ENCODE data around the gene RASSF3.

RASSF3 gene

GRCh38 chr12:64731683-64732082, 121.4 kb downstream of the RASSF3 start:
- Histone ChIP-seq H3K4me1 (ENCODE audit: insufficient read depth, low read length, poor library complexity, severe bottlenecking) (peaks cover 17% of the 10 kb centered on the region), H3K36me3 (ENCODE audit: insufficient read depth, low read length) (peaks cover 24% of the 10 kb centered on the region; the same call in 1 of the 2 replicates)
- TF ChIP-seq EZH2phosphoT487 (IDR thresholded peaks at IDR 0.05; ENCODE audit: borderline replicate concordance) = no peak
- TF ChIP-seq CTCF (conservative IDR thresholded peaks at IDR 0.05; ENCODE audit: low read length) = no peak

GRCh38 chr12:64733857-64734256, 123.6 kb downstream of the RASSF3 start:
- Histone ChIP-seq H3K4me1 (ENCODE audit: insufficient read depth, low read length, poor library complexity, severe bottlenecking) (peaks cover 24% of the 10 kb centered on the region), H3K9me2 (replicated peaks; ENCODE audit: low read depth, low read length) (no peaks in the 10 kb centered on the region), H2AFZ (ENCODE audit: low read length) (no peak overlapping the region), H3K9me3 (ENCODE audit: insufficient read depth, low read depth, low read length) (no peaks in the 10 kb centered on the region), H3K79me2 (ENCODE audit: insufficient read depth, low read length) (no peaks in the 10 kb centered on the region), H3K9ac (ENCODE audit: low read depth, low read length, poor library complexity, severe bottlenecking) (no peak overlapping the region), H4K20me1 (ENCODE audit: insufficient read depth, low read length, poor library complexity, severe bottlenecking) (no peaks in the 10 kb centered on the region), H3K4me2 (ENCODE audit: low read depth, low read length, poor library complexity, severe bottlenecking) (no peak overlapping the region), H3K36me3 (ENCODE audit: insufficient read depth, low read length) (peaks cover 32% of the 10 kb centered on the region; the same call in 1 of the 2 replicates), H3F3A (ENCODE audit: low read depth) (no peaks in the 10 kb centered on the region; the same call in 1 of the 2 replicates), H3K27me3 (ENCODE audit: insufficient read depth, low read length, poor library complexity, severe bottlenecking) (no peaks in the 10 kb centered on the region), H3K4me3 (ENCODE audit: low read length, poor library complexity, severe bottlenecking) (no peak overlapping the region)
- no peak for TF ChIP-seq CTCF (conservative IDR thresholded peaks at IDR 0.05; ENCODE audit: low read length)
- no peak for TF ChIP-seq EZH2phosphoT487 (IDR thresholded peaks at IDR 0.05; ENCODE audit: borderline replicate concordance)

More at GRCh38 chr12:64731683-64732082, 121.4 kb downstream of the RASSF3 start:
- Histone ChIP-seq H3K9me2 (replicated peaks; ENCODE audit: low read depth, low read length) (no peaks in the 10 kb centered on the region), H3K4me2 (ENCODE audit: low read depth, low read length, poor library complexity, severe bottlenecking) (no peak overlapping the region), H3K9me3 (ENCODE audit: insufficient read depth, low read depth, low read length) (no peaks in the 10 kb centered on the region), H3K9ac (ENCODE audit: low read depth, low read length, poor library complexity, severe bottlenecking) (no peak overlapping the region), H3K27me3 (ENCODE audit: insufficient read depth, low read length, poor library complexity, severe bottlenecking) (no peaks in the 10 kb centered on the region), H4K20me1 (ENCODE audit: insufficient read depth, low read length, poor library complexity, severe bottlenecking) (no peaks in the 10 kb centered on the region), H2AFZ (ENCODE audit: low read length) (no peak overlapping the region), H3K79me2 (ENCODE audit: insufficient read depth, low read length) (no peaks in the 10 kb centered on the region), H3F3A (ENCODE audit: low read depth) (no peaks in the 10 kb centered on the region; the same call in 1 of the 2 replicates), H3K4me3 (ENCODE audit: low read length, poor library complexity, severe bottlenecking) (no peak overlapping the region)

GRCh38 chr12:64735442-64735841, 125.1 kb downstream of the RASSF3 start:
- Histone ChIP-seq H3K9ac (ENCODE audit: low read depth, low read length, poor library complexity, severe bottlenecking) (no peak overlapping the region), H3F3A (ENCODE audit: low read depth) (no peaks in the 10 kb centered on the region; the same call in 1 of the 2 replicates), H4K20me1 (ENCODE audit: insufficient read depth, low read length, poor library complexity, severe bottlenecking) (no peaks in the 10 kb centered on the region), H3K27me3 (ENCODE audit: insufficient read depth, low read length, poor library complexity, severe bottlenecking) (no peaks in the 10 kb centered on the region), H3K36me3 (ENCODE audit: insufficient read depth, low read length) (peaks cover 48% of the 10 kb centered on the region), H2AFZ (ENCODE audit: low read length) (no peak overlapping the region), H3K4me1 (ENCODE audit: insufficient read depth, low read length, poor library complexity, severe bottlenecking) (peaks cover 17% of the 10 kb centered on the region), H3K9me2 (replicated peaks; ENCODE audit: low read depth, low read length) (no peaks in the 10 kb centered on the region), H3K4me3 (ENCODE audit: low read length, poor library complexity, severe bottlenecking) (no peak overlapping the region), H3K79me2 (ENCODE audit: insufficient read depth, low read length) (no peaks in the 10 kb centered on the region), H3K9me3 (ENCODE audit: insufficient read depth, low read depth, low read length) (no peaks in the 10 kb centered on the region), H3K4me2 (ENCODE audit: low read depth, low read length, poor library complexity, severe bottlenecking) (no peak overlapping the region)
- TF ChIP-seq EZH2phosphoT487 (IDR thresholded peaks at IDR 0.05; ENCODE audit: borderline replicate concordance) (no peak), CTCF (conservative IDR thresholded peaks at IDR 0.05; ENCODE audit: low read length) (no peak)
